ENCODE data around the gene TADA3.

The TADA3 gene

DNA sequence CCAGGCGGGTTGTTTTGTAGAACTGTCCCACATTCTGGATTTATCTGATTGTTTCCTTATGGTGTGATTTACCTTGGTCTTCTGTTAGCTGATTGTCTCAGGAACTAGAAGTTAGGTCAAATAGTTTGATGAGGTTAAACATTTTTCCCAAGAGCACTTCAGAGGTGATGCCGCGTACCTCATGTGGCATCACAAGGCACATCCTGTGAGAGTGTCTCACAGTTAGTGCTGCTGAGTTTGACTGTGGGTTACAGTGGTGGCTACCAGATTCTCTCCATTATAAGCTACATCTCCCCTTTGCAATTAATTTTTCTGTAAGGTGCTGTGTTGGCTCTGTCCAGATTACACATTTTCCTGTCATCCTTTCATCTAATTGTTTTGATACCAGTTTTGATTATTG, 39.0 kb upstream of the TADA3 start:
- TF ChIP-seq, protein P1, sequence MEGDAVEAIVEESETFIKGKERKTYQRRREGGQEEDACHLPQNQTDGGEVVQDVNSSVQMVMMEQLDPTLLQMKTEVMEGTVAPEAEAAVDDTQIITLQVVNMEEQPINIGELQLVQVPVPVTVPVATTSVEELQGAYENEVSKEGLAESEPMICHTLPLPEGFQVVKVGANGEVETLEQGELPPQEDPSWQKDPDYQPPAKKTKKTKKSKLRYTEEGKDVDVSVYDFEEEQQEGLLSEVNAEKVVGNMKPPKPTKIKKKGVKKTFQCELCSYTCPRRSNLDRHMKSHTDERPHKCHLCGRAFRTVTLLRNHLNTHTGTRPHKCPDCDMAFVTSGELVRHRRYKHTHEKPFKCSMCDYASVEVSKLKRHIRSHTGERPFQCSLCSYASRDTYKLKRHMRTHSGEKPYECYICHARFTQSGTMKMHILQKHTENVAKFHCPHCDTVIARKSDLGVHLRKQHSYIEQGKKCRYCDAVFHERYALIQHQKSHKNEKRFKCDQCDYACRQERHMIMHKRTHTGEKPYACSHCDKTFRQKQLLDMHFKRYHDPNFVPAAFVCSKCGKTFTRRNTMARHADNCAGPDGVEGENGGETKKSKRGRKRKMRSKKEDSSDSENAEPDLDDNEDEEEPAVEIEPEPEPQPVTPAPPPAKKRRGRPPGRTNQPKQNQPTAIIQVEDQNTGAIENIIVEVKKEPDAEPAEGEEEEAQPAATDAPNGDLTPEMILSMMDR (conservative IDR thresholded peaks at IDR 0.05; ENCODE audit: low read depth, low read length) = no peak
- no peak for DNase-seq (ENCODE audit: low read depth)
- no peak overlapping the region for H3K4me3 ChIP-seq (ENCODE audit: low read depth, low read length)

DNA sequence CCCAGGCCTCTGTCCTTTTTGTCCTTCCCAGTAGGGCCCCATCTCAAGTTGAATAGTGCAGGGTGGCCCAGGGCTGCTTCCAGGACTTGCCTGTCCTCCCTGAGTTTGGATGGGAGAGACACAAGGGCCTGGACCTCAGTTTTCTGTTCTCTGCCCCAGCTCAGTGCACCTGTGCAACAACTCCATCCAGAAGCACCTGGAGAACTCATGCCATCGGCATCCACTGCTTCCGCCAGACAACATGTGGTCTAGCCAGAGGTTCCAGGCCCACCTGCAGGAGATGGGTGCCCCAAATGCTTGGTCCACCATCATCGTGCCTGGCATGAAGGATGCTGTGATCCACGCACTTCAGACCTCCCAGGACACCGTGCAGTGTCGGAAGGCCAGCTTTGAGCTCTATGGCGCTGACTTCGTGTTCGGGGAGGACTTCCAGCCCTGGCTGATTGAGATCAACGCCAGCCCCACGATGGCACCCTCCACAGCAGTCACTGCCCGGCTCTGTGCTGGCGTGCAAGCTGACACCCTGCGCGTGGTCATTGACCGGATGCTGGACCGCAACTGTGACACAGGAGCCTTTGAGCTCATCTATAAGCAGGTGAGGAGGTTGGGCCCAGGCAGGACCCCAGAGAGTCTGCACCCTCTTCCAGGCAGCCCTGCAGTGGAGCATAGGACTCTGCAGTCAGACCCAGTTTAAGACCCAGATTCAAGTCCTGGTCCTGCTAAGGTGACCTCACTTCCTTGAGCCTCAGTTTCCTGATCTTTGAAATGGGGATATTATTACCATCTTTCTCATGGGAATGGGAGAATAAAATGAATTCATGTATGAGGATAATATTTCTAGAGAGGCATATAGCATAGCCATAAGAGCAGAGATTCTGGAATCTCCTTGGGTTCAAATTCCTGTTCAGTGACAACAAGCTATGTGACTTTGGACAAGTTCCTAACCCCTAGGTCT, 36.8 kb upstream of the TADA3 start:
- DNase-seq (ENCODE audit: low read depth) = no peak
- TF ChIP-seq, protein P1 (conservative IDR thresholded peaks at IDR 0.05; ENCODE audit: low read depth, low read length) = no peak
- H3K4me3 ChIP-seq (ENCODE audit: low read depth, low read length) = no peak overlapping the region

DNA sequence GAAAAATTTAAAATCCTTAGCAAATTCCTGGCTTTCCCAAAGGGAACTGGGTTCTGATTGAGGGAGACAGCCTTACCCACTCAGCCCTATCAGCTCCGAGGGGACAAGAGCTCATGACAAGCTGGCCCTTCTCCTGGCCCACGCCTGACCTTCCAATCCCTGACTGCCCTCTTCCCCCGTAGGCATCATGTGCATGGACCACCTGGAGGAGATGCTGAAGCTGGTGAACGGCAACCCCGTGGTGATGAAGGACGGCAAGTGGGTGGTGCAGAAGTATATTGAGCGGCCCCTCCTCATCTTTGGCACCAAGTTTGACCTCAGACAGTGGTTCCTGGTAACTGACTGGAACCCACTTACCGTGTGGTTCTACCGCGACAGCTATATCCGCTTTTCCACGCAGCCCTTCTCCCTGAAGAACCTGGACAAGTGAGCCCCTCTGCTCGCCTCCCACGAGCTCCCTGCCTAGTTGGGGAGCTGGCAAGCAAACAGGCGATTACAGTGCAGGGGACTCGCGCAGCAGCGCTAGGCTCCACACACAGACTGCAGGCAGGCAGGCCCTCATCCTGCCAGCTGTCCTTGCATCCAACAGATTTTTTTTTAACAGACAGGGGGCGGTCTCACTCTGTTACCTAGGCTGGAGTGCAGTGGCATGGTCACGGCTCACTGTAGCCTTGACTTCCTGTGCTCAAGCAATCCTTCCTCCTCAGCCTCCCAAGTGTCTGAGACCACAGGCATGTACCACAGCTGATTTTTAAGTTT, 34.7 kb upstream of the TADA3 start:
- no peak overlapping the region for H3K4me3 ChIP-seq (ENCODE audit: low read depth, low read length)
- TF ChIP-seq, protein P1 (conservative IDR thresholded peaks at IDR 0.05; ENCODE audit: low read depth, low read length) = peak; percentile 49
- peak; percentile 37 for DNase-seq (ENCODE audit: low read depth)

DNA sequence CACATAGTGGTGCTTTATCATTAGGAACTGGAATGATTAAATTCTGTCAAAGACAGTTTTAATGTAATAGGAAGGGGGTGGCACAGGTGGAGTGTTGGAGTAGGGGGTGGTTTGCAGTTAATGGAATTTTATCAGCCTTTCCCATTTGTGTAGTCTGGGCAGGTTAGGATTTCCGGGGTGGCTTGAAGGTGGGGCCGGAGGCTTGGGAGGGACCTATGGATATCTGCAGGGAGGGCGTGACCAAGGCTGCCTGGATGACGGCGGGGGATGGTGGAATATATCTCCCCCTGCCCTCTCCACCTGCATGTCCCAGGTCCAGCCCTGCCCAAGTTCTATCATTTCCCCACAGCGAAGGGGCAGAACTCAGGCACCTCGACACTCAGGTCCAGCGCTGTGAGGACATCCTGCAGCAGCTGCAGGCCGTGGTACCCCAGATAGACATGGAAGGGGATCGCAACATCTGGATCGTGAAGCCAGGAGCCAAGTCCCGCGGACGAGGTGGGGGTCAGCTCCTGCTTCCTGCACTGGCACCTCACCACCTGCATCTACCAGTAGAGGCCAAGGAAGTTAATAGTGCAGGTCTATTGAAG, 33.3 kb upstream of the TADA3 start:
- TF ChIP-seq, protein P1 (conservative IDR thresholded peaks at IDR 0.05; ENCODE audit: low read depth, low read length) = no peak
- no peak for DNase-seq (ENCODE audit: low read depth)

DNA sequence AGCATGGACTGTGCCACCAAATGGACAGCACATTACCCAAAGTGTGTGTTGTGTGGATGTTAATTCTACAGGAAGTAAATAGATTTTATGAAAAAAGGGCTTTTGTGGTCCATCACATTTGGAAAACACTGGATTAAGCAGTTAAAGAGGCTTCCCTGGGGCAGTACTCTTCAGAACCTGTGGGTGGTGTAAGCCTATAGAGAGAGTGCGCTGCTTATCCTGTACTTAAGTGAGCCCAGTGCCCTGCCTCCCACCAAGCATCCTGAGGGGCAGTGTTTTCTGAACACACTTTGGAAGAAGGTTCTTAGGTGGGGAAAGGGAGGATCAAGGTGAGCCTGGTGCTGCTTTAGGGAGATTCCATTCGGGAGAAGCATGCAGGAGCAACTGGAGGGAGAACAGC, 28.7 kb upstream of the TADA3 start:
- DNase-seq (ENCODE audit: low read depth) = peak; percentile 71
- H3K4me3 ChIP-seq (ENCODE audit: low read depth, low read length) = no peak overlapping the region
- TF ChIP-seq, protein P1 (conservative IDR thresholded peaks at IDR 0.05; ENCODE audit: low read depth, low read length) = peak; percentile 68

More for the DNA sequence above, 33.3 kb upstream of the TADA3 start:
- no peak overlapping the region for H3K4me3 ChIP-seq (ENCODE audit: low read depth, low read length)

DNA sequence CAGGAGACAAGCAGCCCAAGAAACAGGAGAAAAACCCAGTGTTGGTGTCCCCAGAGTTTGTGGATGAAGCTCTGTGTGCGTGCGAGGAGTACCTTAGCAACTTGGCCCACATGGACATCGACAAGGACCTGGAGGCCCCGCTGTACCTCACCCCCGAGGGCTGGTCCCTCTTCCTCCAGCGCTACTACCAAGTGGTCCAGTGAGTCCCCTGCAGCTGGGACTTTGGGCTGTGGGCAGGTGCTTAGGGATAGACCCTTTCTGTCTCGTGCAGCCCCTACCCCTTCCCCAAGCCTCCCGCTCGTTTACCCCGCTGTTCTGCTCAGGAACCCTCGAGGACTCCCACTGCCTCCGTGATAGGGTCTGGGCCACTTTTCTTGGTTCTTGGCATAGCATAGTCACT, 28.3 kb upstream of the TADA3 start:
- TF ChIP-seq, protein P1 (conservative IDR thresholded peaks at IDR 0.05; ENCODE audit: low read depth, low read length) = no peak
- no peak for DNase-seq (ENCODE audit: low read depth)
- no peak overlapping the region for H3K4me3 ChIP-seq (ENCODE audit: low read depth, low read length)

Measured in choroid plexus epithelial cell (primary cell).